ENCODE data around the gene NIT1.

- TF ChIP-seq CTCF (IDR thresholded peaks at IDR 0.05) (no peak), POLR2A (IDR thresholded peaks at IDR 0.05) (no peak)
Measured at GRCh38 chr1:161100556-161100955, 17.3 kb upstream of the NIT1 start.
